HG03060 (cell line): Measurements from ENCODE around the gene PWWP2B.
A peak's percentile ranks its signal among the peaks of the same experiment; 100 is the strongest.

Experiments
- ATAC-seq: cut with Tn5 transposase; IDR thresholded peaks from one replicate; pipeline ENCODE4 v1.9.1; 2021; ENCODE audit warnings: low read depth, moderate number of reproducible peaks; ENCODE audit not compliant: unreplicated experiment

The PWWP2B gene

GRCh38 chr10:132416566-132417256 is 19.7 kb downstream of the PWWP2B start:
- no peak for ATAC-seq

DNA sequence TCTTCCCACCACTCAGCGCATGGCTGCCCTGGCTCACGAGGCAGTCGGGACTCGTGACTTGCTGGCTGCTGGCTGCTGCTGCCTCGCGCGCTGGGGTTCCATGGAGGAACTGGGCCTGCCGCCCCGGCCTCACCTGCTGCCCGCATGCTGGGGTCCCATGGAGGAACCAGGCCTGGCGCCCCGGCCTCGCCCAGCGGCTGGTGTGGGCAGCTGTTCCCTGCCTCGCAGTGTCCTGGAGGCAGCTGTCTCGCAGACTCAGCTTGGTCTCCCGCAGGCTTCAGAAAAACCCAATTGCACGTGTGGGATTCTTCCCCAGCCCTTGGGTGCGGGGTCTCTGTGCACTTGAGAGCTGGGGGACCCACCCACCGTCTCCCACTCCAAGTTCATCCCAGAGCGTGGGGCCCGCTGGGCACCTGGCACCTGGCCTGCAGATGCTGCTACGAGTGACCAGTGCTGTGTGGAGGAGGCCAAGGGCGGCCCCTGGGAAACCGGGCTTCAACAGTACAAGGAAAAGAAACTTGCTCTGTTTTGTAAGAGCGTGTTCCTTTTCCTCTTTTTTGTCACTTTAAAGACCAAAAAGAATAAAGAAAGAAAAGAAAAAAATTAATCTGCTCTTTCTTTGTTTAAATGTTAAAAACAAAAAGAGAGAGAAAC is 20.4 kb downstream of the PWWP2B start:
- ATAC-seq: no peak

DNA sequence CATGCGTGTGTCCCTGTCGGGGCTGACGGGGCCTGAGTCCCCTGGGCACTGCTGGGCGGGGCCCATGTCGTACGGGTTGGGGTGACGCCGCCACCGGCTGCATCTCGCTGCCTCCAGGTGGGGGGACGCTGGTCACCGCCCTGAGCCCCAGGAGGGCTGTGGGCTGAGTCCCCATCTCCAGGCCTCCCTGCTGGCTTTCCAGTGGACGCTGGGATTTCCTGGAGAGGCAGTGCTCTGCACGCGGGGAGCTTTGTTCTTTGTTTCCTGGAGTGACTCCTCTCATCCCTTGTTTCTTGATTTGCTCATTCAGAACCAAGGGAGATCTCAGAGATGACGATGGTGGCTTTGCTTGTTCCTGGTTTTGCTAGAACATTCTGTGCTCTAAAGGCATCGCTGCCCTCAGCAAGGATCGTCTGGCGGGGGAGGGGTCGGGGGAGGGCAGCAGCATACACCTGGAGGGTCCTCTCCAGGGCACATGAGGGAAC is 21.0 kb downstream of the PWWP2B start:
- no peak for ATAC-seq

DNA sequence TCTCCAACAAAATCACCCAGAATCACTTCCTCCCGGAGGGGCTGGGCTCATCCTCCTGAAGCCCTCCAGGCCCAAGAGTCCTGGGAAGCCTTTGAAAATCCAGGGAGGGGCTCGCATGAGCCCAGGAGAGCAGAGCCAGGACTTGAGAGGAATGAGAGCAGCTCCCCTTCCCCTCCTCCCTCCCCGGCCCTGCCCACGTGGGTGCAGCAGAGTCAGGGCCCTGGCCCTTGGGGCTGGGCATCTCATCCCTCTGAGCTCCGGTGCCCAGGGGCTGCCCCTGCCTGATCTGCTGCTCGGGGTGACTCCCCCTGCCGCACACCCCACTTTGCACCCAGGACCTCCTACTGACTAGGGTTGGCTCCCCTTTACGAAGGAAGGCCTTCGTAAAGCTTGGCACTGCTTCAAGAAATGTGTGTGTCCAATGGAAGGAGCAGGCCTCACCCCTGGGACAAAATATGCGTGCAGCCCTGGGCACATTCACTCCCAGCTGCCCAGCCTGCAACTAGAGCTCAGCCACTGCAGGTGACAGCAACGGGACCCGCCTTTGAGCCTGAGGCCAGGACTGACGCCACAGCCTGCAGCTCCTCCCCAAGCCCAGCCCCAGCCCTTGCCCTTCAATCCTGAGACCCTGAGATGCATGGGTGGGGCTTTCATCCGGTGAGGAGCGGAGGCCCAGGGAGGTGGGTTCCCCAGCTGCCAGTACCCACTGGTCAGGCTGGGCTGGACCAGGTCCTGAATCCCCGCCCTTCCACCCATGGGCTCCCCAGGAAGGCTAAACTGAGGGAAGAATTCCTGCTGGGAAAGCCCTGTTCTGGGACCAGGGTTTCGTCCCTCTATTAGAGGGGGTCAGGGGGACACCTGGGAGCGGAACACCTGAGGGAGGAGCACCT is 21.8 kb downstream of the PWWP2B start:
- no peak for ATAC-seq

GRCh38 chr10:132419538-132420468 is 22.8 kb downstream of the PWWP2B start:
- ATAC-seq: no peak

- no peak for ATAC-seq
These were observed 23.5 kb downstream of the PWWP2B start for GRCh38 chr10:132420469-132420980.

DNA sequence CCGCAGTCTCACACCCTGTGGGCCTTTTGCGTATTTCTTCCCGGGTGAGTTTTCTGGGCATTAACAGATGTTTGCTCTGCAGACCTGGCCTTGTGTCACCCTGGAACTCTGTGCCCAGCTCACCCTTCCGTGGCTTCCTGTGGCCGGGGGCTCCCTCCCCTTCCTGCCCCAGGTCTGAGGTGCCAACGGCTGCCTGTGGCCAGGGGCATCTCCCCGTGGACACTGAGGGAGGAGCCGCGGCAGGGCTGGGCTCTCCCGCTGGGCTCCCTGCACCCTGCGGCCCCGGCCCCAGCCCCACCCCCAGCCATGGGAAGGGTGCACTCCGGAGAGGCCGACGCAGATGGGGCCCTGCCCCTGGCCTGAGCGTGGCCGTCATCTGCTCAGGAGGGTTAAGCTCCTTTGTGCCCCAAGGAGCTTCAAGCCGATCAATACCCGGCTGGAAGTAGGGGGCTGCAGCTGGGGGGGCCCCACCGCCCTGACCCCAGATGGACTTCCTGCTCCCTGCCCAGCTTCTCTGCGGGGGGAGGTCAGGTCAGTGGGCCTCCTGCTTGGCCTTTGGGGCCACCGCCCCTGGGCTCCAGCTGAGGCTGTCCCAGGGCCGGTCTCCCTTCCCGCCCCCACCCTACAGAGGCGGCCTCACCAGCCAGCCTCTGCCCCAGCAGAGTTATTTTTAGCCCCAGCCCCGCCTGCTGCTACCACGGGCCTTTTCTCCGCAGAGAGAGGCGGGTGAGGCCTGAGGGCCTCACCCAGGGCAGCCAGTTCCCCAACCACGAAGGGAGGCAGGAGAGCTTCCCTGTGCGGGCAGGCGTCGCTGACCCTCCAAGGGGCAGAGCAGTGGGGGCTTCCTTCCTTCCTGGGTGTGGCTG is 24.2 kb downstream of the PWWP2B start:
- ATAC-seq: no peak

DNA sequence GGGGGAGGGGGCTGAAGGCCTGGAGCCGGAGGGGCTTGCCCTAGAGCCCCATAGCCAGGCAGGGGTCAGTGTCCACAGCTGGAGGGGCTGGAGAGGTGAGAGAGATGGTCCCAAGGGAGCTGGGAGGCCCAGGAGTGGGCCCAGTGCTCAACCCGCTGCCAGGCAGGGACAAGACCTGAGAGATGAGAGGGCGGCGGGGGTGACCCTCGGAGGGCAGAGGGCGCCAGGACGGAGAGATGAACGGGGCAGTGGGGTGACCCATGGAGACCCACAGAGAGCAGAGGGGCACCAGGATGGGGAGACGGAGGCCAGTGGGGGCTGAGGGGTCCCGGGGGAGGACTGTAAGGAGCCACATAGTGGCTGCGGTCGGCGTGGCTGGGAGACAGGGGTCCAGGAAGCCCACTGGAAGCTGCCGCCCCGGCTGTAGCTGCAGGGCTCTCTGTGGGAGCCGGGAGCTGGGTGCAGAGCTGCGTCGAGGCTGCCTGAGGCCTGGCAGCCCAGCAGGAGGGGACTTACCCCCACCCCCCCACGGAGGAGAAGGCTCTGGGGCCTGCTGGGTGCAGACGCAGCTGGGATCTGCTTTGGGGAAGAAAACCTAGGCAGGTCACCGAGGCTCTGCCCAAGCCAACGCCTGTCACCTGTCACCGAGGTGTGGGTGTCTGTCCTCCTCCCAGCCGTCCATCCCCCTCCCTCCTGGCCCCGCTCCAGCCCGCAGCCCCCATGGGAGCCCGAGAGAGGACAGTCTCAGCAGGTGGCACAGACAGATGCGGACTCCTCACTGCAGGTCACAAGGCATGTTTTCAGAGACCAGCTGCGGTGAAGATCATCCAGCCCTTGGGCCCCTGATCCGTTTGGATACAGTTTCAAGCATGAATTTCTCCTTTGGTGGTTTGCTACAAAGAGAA is 25.1 kb downstream of the PWWP2B start:
- peak; percentile 51 for ATAC-seq

DNA sequence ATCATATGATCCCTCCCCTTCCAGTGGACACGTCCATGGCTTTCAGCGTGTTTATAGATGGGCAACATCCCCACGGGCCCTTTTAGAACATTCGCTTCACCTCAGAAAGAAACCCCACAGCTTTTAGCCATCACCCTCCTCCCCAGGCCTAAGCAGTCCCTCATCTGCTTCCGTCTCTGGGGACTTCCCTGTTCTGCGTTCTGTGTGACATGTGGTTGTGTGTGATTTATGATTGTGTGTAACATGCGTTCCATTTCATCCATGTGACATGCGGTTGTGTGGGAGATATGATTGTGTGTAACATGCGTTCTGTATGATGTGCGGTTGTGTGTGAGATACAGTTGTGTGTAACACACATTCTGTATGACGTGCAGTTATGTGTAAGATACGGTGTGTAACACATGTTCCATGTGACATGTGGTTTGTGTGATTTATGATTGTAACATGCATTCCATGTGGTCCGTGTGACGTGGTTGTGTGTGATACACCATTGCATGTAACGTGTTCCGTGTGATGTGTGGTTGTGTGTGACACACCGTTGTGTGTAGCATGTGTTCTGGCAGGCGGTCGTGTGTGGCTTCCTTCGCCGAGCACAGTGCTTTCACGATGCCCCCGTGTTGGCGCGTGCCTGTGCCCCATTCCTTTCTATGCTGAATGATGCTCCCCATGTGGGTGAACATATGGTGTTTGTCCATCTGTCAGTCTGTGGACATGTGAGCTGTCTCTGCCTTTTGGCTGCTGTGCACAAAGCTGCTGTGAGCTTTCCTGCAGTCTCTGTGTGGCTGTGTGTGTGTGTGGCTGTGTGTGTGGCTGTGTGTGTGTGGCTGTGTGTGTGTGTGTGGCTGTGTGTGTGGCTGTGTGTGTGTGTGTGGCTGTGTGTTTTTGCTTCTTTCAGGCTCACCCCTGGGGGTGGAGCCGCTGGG is 26.2 kb downstream of the PWWP2B start:
- ATAC-seq: no peak

DNA sequence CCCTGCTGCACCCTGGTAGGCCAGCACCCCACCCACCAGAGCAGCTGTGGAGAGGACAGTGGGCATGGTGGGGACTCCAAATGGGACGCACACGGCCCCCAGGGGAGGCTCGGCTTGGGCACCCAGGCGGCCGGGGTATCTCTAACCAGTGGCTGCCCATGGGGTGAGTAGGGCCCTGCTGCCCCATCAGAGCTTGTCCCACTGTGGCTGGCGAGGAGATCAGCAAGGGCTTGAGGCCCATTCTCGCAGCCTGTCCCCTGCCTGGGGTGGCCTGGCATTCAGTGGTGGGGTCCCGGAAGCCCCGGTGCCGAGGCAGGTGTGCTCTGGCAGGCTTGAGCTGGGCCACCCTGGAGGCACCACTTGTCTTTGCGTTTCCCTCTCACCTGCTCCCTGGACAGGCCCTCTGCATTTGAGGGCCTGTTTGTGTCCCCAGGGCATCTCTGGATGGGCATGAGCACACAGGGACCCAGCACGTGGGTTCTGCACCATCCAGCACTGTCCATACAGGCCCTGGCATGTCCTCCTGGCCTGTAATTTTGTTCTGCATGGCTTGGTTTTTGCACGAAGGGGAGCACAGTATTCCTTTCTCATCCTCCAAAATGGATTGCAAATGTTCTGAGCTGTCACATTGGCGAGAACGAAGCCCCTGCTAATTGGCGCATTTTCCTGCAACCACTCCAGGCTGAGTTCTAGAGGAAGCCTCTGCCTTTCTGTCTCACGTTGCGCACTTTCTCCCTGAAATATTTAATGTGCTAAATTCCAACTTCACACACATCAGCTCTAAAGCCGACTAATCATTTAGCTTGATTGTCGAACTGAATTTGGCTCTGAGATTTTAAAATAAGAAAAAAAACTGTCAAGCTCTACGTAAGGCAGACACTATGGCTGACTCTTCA is 27.2 kb downstream of the PWWP2B start:
- no peak for ATAC-seq

DNA sequence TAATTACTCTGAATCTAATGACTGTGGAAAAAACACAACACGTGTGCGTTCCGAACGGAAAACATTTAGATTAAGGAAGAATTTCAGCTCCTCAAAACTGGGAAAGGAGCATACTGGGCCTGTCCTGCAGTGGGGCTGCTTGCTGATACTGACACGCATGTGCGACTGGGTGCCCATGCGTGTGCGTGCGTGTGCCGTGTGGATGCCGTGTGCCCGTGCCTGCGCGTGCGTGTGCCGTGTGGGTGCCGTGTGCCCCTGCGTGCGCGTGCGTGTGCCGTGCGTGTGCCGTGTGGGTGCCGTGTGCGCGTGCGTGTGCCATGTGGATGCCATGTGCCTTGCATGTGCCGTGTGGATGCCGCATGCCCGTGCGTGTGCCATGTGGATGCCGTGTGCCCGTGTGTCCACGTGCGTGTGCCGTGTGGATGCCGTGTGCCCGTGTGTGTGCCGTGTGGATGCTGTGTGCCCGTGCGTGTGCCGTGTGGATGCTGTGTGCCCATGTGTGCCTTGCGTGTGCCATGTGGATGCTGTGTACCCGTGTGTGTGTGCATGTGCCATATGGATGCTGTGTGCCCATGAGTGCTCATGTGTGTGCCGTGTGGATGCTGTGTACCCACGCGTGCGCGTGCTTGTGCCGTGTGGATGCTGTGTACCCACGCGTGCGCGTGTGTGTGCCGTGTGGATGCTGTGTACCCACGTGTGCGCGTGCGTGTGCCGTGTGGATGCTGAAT is 28.2 kb downstream of the PWWP2B start:
- no peak for ATAC-seq

- ATAC-seq: no peak
These were observed 28.8 kb downstream of the PWWP2B start for GRCh38 chr10:132425757-132426155.

DNA sequence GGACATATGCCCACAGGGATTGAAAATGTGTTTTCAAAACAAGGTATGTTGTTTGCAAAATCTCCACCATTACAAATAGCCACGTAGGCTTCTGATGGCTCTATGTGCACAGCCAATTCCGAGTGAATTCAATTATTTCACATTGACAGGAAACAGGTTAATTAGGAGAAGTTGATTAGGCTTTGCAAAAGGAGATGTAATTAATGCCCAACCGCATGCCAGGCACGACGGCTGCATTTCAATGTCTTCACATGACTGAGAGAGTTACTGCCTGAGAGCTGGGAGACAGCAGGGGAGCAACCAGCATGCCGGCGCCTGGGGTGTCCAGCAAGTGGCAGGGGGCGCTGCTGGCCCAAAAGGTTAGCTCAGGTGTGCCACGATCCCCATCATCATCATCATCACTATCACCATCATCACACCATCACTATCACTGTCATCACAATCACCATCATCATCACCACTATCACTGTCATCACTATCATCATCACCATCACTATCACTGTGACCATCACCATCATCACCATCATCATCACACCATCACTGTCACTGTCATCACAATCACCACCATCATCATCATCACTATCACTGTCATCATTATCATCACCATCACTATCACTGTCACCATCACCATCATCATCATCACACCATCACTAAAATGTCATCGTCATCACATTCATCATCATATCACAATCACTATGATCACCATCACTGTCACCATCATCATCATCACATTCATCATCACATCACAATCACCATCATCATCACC is 30.2 kb downstream of the PWWP2B start:
- ATAC-seq: no peak

DNA sequence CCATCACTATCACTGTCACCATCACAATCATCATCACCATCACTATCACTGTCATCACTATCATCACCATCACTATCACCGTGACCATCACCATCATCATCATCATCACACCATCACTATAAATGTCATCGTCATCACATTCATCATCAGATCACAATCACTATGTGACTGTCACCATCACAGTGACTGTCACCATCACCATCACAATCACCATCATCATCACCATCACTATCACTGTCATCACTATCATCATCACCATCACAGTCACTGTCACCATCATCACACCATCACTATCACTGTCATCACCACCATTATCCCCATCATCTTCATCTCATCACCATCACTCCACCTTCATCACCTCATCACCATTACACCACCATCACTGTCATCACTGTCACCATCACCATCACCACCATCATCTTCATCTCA is 31.0 kb downstream of the PWWP2B start:
- ATAC-seq: no peak
